Measurements from ENCODE around the gene DCC. TPM values are rescaled to one million over a fixed set of nuclear protein-coding genes. Genes with fewer than 3 reads are reported as not detected.

Gene DCC
- total RNA-seq, 1 experiment from 2014 or later: not detected

- ATAC-seq (no peak), DNase-seq (ENCODE audit: low read depth, low spot score) (no peak)
- H3K4me1 ChIP-seq (ENCODE audit: control insufficient read depth in 1 of 2, insufficient read depth in 2 of 2, low read length in 2 of 2): no peaks in the 10 kb centered on the region
- no peaks in the 10 kb centered on the region for H3K36me3 ChIP-seq (ENCODE audit: control insufficient read depth in 1 of 2, insufficient read depth in 2 of 2, low read length in 2 of 2)
- H3K9me3 ChIP-seq (ENCODE audit: control insufficient read depth in 1 of 2, insufficient read depth in 1 of 2, low read depth in 1 of 2, low read length in 2 of 2): peaks cover 3 to 27% of the 10 kb centered on the region in 2 experiments; a peak in 3 of 4 replicates
- ChIA-PET POLR2A (no interaction called here), CTCF (no interaction called here), RAD21 (ENCODE audit: low non-redundant PET in 1 of 2, low total read pairs in 2 of 2, uncharacterized antibody in 2 of 2, unreplicated experiment in 2 of 2) (no interaction called here)
- no peaks in the 10 kb centered on the region for H3K79me2 ChIP-seq (ENCODE audit: insufficient read depth, low read length)
- H3K4me2 ChIP-seq (ENCODE audit: low read length): no peak overlapping the region
- no peaks in the 10 kb centered on the region for H4K20me1 ChIP-seq (ENCODE audit: insufficient read depth)
- H3K27ac ChIP-seq (ENCODE audit: low read depth, low read length): no peak overlapping the region
- H3K27me3 ChIP-seq (ENCODE audit: insufficient read depth, low read length): no peaks in the 10 kb centered on the region
- no TSS peak for BruUV-seq (replicated peaks)
- no peaks in the 10 kb centered on the region for H3K9me2 ChIP-seq (ENCODE audit: insufficient read depth)
- H3K9ac ChIP-seq (ENCODE audit: low read length): no peak overlapping the region
- TF ChIP-seq ZNF274 (IDR thresholded peaks at IDR 0.05; ENCODE audit: low read depth, low read length) (no peak), ZFX (IDR thresholded peaks at IDR 0.05) (no peak), EZH2 (IDR thresholded peaks at IDR 0.05) (no peak), ELF1 (IDR thresholded peaks at IDR 0.05; ENCODE audit: borderline replicate concordance, low read depth) (no peak), SIN3A (IDR thresholded peaks at IDR 0.05; ENCODE audit: low read depth) (no peak)
- no peak overlapping the region for H2AFZ ChIP-seq (ENCODE audit: low read depth, low read length, poor library complexity, severe bottlenecking)
- intact Hi-C loops (cut with micrococcal nuclease): no loop called here
- no peak overlapping the region for H3K4me3 ChIP-seq (replicated peaks in 1 of 2; ENCODE audit: low read depth in 1 of 2, low read length in 2 of 2)
These were observed 776.0 kb downstream of the DCC start for GRCh38 chr18:53115876-53116585.

GRCh38 chr18:53117851-53118250 lies 777.9 kb downstream of the DCC start:
- BruUV-seq (replicated peaks): no TSS peak
- ChIA-PET POLR2A (no interaction called here), CTCF (no interaction called here), RAD21 (ENCODE audit: low non-redundant PET in 1 of 2, low total read pairs in 2 of 2, uncharacterized antibody in 2 of 2, unreplicated experiment in 2 of 2) (no interaction called here)
- Histone ChIP-seq H3K27ac (ENCODE audit: low read depth, low read length) (no peak overlapping the region), H3K4me2 (ENCODE audit: low read length) (no peak overlapping the region), H3K9me2 (ENCODE audit: insufficient read depth) (no peaks in the 10 kb centered on the region), H3K9ac (ENCODE audit: low read length) (no peak overlapping the region), H4K20me1 (ENCODE audit: insufficient read depth) (no peaks in the 10 kb centered on the region), H3K4me3 (replicated peaks in 1 of 2; ENCODE audit: low read depth in 1 of 2, low read length in 2 of 2) (no peak overlapping the region), H3K79me2 (ENCODE audit: insufficient read depth, low read length) (no peaks in the 10 kb centered on the region), H3K4me1 (ENCODE audit: control insufficient read depth in 1 of 2, insufficient read depth in 2 of 2, low read length in 2 of 2) (no peaks in the 10 kb centered on the region), H2AFZ (ENCODE audit: low read depth, low read length, poor library complexity, severe bottlenecking) (no peak overlapping the region), H3K9me3 (ENCODE audit: control insufficient read depth in 1 of 2, insufficient read depth in 1 of 2, low read depth in 1 of 2, low read length in 2 of 2) (peaks cover 5 to 20% of the 10 kb centered on the region in 2 experiments; a peak in 3 of 4 replicates), H3K36me3 (ENCODE audit: control insufficient read depth in 1 of 2, insufficient read depth in 2 of 2, low read length in 2 of 2) (no peaks in the 10 kb centered on the region), H3K27me3 (ENCODE audit: insufficient read depth, low read length) (no peaks in the 10 kb centered on the region)
- ATAC-seq: no peak
- intact Hi-C loops (cut with micrococcal nuclease): no loop called here
- DNase-seq (ENCODE audit: low read depth, low spot score): no peak
- TF ChIP-seq, protein P1, sequence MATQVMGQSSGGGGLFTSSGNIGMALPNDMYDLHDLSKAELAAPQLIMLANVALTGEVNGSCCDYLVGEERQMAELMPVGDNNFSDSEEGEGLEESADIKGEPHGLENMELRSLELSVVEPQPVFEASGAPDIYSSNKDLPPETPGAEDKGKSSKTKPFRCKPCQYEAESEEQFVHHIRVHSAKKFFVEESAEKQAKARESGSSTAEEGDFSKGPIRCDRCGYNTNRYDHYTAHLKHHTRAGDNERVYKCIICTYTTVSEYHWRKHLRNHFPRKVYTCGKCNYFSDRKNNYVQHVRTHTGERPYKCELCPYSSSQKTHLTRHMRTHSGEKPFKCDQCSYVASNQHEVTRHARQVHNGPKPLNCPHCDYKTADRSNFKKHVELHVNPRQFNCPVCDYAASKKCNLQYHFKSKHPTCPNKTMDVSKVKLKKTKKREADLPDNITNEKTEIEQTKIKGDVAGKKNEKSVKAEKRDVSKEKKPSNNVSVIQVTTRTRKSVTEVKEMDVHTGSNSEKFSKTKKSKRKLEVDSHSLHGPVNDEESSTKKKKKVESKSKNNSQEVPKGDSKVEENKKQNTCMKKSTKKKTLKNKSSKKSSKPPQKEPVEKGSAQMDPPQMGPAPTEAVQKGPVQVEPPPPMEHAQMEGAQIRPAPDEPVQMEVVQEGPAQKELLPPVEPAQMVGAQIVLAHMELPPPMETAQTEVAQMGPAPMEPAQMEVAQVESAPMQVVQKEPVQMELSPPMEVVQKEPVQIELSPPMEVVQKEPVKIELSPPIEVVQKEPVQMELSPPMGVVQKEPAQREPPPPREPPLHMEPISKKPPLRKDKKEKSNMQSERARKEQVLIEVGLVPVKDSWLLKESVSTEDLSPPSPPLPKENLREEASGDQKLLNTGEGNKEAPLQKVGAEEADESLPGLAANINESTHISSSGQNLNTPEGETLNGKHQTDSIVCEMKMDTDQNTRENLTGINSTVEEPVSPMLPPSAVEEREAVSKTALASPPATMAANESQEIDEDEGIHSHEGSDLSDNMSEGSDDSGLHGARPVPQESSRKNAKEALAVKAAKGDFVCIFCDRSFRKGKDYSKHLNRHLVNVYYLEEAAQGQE (IDR thresholded peaks at IDR 0.05; ENCODE audit: low read depth): no peak
- TF ChIP-seq EZH2 (IDR thresholded peaks at IDR 0.05): no peak

Measured in HCT116 (cell line).